Activated T-helper 1 cell treated with anti-CD3 and anti-CD28 coated beads, Interleukin-12 subunit alpha, Interleukin-12 subunit beta, Interleukin-2, Interleukin-4 antibody, amounts not matched to agents 30 ng/mL and 10 ng/mL and 1 ng/mL, durations not matched to agents 14 hours and 24 hours and 36 hours (primary cell): ENCODE measurements around the gene RLN1. TPM values are rescaled to one million over a fixed set of nuclear protein-coding genes. Genes with fewer than 3 reads are reported as not detected.
"Not testable (repeated sequence)": the region's sequence is repeated elsewhere in the genome, so short reads cannot be mapped to it uniquely, and the experiment has no call there.

Experiments used
- DNase-seq: peaks from one replicate; pipeline ENCODE4 v3.0.0; 2021; ENCODE audit warnings: low spot score
- H3K27ac Mint-ChIP-seq: one replicate; pipeline ENCODE4 v1.8.0; 2021; ENCODE audit warnings: mild to moderate bottlenecking, mixed read lengths
- H3K27me3 Mint-ChIP-seq: one replicate; pipeline ENCODE4 v1.8.0; 2022; ENCODE audit warnings: mild to moderate bottlenecking, moderate library complexity, mixed read lengths; ENCODE audit not compliant: insufficient read depth
- H3K36me3 Mint-ChIP-seq: one replicate; pipeline ENCODE4 v1.8.0; 2021; ENCODE audit warnings: low read depth, mixed read lengths
- H3K4me1 Mint-ChIP-seq: one replicate; pipeline ENCODE4 v1.8.0; 2021; ENCODE audit warnings: low read depth, mixed read lengths
- H3K4me3 Mint-ChIP-seq: one replicate; pipeline ENCODE4 v1.8.0; 2021; ENCODE audit warnings: mild to moderate bottlenecking, moderate library complexity, mixed read lengths
- H3K9me3 Mint-ChIP-seq: one replicate; pipeline ENCODE4 v1.8.0; 2021; ENCODE audit warnings: mixed read lengths
- intact Hi-C: fragments of 100-400 bp; cut with micrococcal nuclease; formaldehyde crosslinking; loops from one replicate; pipeline ENCODE4 v1.15.1; 2024
- total RNA-seq: library from RNA; stranded (reverse); gene quantifications from 2 replicates; pipeline ENCODE4 v1.2.3, GENCODE V29; 2022

Gene RLN1
- total RNA-seq, 1 donor from 2014 or later = 0.70 TPM

- intact Hi-C loops = no loop called here
- no peak overlapping the region for H3K27ac Mint-ChIP-seq
- H3K4me1 Mint-ChIP-seq = peaks cover 11% of the 10 kb centered on the region
- H3K4me3 Mint-ChIP-seq = no peak overlapping the region
- no peaks in the 10 kb centered on the region for H3K27me3 Mint-ChIP-seq
- peaks cover 5% of the 10 kb centered on the region for H3K9me3 Mint-ChIP-seq
- peaks cover 31% of the 10 kb centered on the region for H3K36me3 Mint-ChIP-seq
- no peak for DNase-seq
Measured at GRCh38 chr9:5357431-5358105, 17.9 kb upstream of the RLN1 start.

GRCh38 chr9:5355817-5356216 is 16.1 kb upstream of the RLN1 start:
- Mint-ChIP-seq H3K27ac (no peak overlapping the region), H3K27me3 (no peaks in the 10 kb centered on the region), H3K36me3 (peaks cover 27% of the 10 kb centered on the region), H3K4me1 (peaks cover 29% of the 10 kb centered on the region), H3K9me3 (peaks cover 13% of the 10 kb centered on the region), H3K4me3 (no peak overlapping the region)
- no peak for DNase-seq
- intact Hi-C loops = no loop called here

- peaks cover 25% of the 10 kb centered on the region for H3K36me3 Mint-ChIP-seq
- intact Hi-C loops = no loop called here
- H3K27me3 Mint-ChIP-seq = no peaks in the 10 kb centered on the region
- DNase-seq = no peak
- no peak overlapping the region for H3K4me3 Mint-ChIP-seq
- peaks cover 29% of the 10 kb centered on the region for H3K4me1 Mint-ChIP-seq
- peaks cover 16% of the 10 kb centered on the region for H3K9me3 Mint-ChIP-seq
- H3K27ac Mint-ChIP-seq = no peak overlapping the region
Measured at GRCh38 chr9:5355226-5355625, 15.6 kb upstream of the RLN1 start.

- intact Hi-C loops = loop anchor here (5.0 kb wide), 1 partner anchor 37 kb away; no protein-coding TSS in a partner anchor
- H3K36me3 Mint-ChIP-seq = peaks cover 23% of the 10 kb centered on the region
- DNase-seq = no peak
- H3K4me3 Mint-ChIP-seq = no peak overlapping the region
- H3K27ac Mint-ChIP-seq = no peak overlapping the region
- H3K4me1 Mint-ChIP-seq = peaks cover 29% of the 10 kb centered on the region
- no peaks in the 10 kb centered on the region for H3K27me3 Mint-ChIP-seq
- H3K9me3 Mint-ChIP-seq = peaks cover 22% of the 10 kb centered on the region
Measured at GRCh38 chr9:5354184-5354583, 14.5 kb upstream of the RLN1 start.

- intact Hi-C loops = loop anchor here (1.0 to 5.0 kb wide), 2 partner anchors 12 to 35 kb away; no protein-coding TSS in a partner anchor
- no peaks in the 10 kb centered on the region for H3K27me3 Mint-ChIP-seq
- no peak overlapping the region for H3K27ac Mint-ChIP-seq
- H3K4me3 Mint-ChIP-seq = no peak overlapping the region
- peaks cover 28% of the 10 kb centered on the region for H3K9me3 Mint-ChIP-seq
- no peak for DNase-seq
- H3K36me3 Mint-ChIP-seq = peaks cover 20% of the 10 kb centered on the region
- H3K4me1 Mint-ChIP-seq = peaks cover 29% of the 10 kb centered on the region
Measured at GRCh38 chr9:5352637-5353248, 13.1 kb upstream of the RLN1 start.

- no peak overlapping the region for H3K4me3 Mint-ChIP-seq
- intact Hi-C loops = loop anchor here (5.0 kb wide), 1 partner anchor 41 kb away; no protein-coding TSS in a partner anchor
- peaks cover 36% of the 10 kb centered on the region for H3K4me1 Mint-ChIP-seq
- peaks cover 17% of the 10 kb centered on the region for H3K36me3 Mint-ChIP-seq
- no peak overlapping the region for H3K27ac Mint-ChIP-seq
- H3K9me3 Mint-ChIP-seq = no peaks in the 10 kb centered on the region
- H3K27me3 Mint-ChIP-seq = no peaks in the 10 kb centered on the region
- DNase-seq = peak; percentile 23
Measured at GRCh38 chr9:5336688-5337087, 3.0 kb downstream of the RLN1 start.

- intact Hi-C loops, DNase-seq, H3K9me3 Mint-ChIP-seq, H3K27ac Mint-ChIP-seq, H3K27me3 Mint-ChIP-seq, H3K4me3 Mint-ChIP-seq: not testable (repeated sequence)
- Mint-ChIP-seq H3K4me1 (peaks cover 16% of the 10 kb centered on the region), H3K36me3 (peaks cover 30% of the 10 kb centered on the region)
Measured at GRCh38 chr9:5331276-5331675, 8.4 kb downstream of the RLN1 start.

- H3K4me3 Mint-ChIP-seq = no peak overlapping the region
- DNase-seq = peak; percentile 15
- no peaks in the 10 kb centered on the region for H3K9me3 Mint-ChIP-seq
- no peaks in the 10 kb centered on the region for H3K27me3 Mint-ChIP-seq
- peaks cover 15% of the 10 kb centered on the region for H3K36me3 Mint-ChIP-seq
- no peak overlapping the region for H3K27ac Mint-ChIP-seq
- intact Hi-C loops = no loop called here
- H3K4me1 Mint-ChIP-seq = peaks cover 5% of the 10 kb centered on the region
Measured at GRCh38 chr9:5326893-5327548, 12.7 kb downstream of the RLN1 start.

- DNase-seq = no peak
- no peak overlapping the region for H3K27ac Mint-ChIP-seq
- H3K4me3 Mint-ChIP-seq = no peak overlapping the region
- H3K36me3 Mint-ChIP-seq = peaks cover 11% of the 10 kb centered on the region
- peaks cover 5% of the 10 kb centered on the region for H3K4me1 Mint-ChIP-seq
- no peaks in the 10 kb centered on the region for H3K27me3 Mint-ChIP-seq
- intact Hi-C loops = no loop called here
- no peaks in the 10 kb centered on the region for H3K9me3 Mint-ChIP-seq
Measured at GRCh38 chr9:5326187-5326586, 13.5 kb downstream of the RLN1 start.

GRCh38 chr9:5321601-5322000 is 18.1 kb downstream of the RLN1 start:
- intact Hi-C loops, H3K4me1 Mint-ChIP-seq, H3K36me3 Mint-ChIP-seq: not testable (repeated sequence)

GRCh38 chr9:5321058-5321457 is 18.6 kb downstream of the RLN1 start:
- Mint-ChIP-seq H3K36me3 (peaks cover 9% of the 10 kb centered on the region), H3K27ac (no peak overlapping the region), H3K27me3 (no peaks in the 10 kb centered on the region), H3K4me3 (no peak overlapping the region), H3K9me3 (peaks cover 11% of the 10 kb centered on the region), H3K4me1 (peaks cover under 1% of the 10 kb centered on the region)
- no peak for DNase-seq
- intact Hi-C loops = no loop called here

More at GRCh38 chr9:5321601-5322000, 18.1 kb downstream of the RLN1 start:
- not testable (repeated sequence) for H3K27me3 Mint-ChIP-seq, H3K27ac Mint-ChIP-seq, H3K9me3 Mint-ChIP-seq, DNase-seq, H3K4me3 Mint-ChIP-seq

- H3K36me3 Mint-ChIP-seq = peaks cover 16% of the 10 kb centered on the region
- not testable (repeated sequence) for DNase-seq, H3K27ac Mint-ChIP-seq, H3K4me1 Mint-ChIP-seq, H3K27me3 Mint-ChIP-seq, H3K4me3 Mint-ChIP-seq
- intact Hi-C loops = loop anchor here (5.0 kb wide), 1 partner anchor 36 kb away; no protein-coding TSS in a partner anchor
- H3K9me3 Mint-ChIP-seq = peaks cover 27% of the 10 kb centered on the region
Measured at GRCh38 chr9:5316406-5316805, 23.3 kb downstream of the RLN1 start.
